Stimulated activated CD8-positive, alpha-beta memory T cell treated with anti-CD3 and anti-CD28 coated beads, Interleukin-12 subunit alpha, Interleukin-12 subunit beta, amount 100 ng/mL, for 1 hour (primary cell): ENCODE results near the gene SCNN1G.

Experiments used
- DNase-seq: peaks from one replicate; pipeline ENCODE4 v3.0.0-alpha.2; 2020; ENCODE audit warnings: low read depth

Gene SCNN1G

DNA sequence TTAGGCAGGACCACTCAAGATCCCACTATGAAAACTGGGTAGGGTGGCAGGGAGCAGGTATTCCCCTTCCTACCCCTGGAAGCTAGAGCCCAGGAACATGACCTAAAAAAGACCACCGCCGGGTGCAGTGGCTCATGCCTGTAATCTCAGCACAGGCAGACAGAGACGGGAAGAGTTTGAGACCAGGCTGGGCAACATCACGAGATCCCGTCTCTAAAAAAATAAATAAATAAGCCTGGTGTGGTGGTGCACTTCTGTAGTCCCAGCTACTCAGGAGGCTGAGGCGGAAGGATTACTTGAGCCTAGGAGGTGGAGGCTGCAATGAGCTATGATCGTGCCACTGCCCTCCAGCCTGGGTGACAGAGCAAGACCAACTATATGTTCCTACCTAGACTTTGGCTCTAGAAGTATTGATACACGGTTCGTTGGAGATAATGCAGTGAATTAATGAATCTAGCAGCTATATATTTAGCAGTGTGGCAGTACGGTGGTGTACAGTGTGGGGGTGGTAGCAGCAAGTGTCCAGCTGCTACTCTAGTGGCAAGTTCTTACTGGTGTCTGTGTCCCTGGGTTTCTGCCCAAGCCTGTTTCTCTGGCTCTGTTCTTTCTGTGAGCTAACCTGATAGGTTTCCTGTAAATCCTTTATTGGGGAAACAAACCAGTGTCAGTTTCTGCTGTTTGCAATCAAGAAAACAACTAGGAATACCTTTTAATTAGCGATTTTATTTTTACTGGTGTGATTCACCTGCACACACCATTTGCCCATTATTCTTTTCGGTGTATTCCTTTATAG is 30.0 kb upstream of the SCNN1G start:
- no peak for DNase-seq

DNA sequence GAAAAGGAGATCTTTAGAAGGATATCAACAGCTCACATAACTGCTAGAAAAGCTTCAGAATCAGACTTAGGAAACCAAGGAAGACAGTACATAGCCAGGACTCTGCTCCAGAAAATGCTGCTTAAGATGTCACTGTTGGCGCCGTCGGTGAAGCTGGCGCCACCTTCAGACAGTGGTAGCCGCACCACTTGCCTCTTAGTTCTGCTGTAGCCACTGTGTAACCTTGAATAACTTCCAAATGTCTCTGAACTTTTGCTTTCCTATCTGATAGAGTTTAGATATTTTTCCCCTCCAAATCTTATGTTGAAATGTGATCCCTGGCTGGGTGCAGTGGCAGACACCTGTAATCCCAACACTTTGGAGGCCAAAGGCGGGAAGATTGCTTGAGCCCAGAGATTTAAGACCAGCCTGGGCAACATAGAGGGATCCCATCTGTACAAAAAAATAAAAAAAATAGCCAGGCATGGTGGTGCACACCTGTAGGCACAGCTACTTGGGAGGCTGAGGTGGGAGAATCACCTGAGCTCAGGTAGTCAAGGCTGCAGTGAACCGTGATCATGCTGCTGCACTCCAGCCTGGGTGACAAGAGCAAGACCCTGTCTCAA is 27.0 kb upstream of the SCNN1G start:
- no peak for DNase-seq

- no peak for DNase-seq
These were observed 26.4 kb upstream of the SCNN1G start for GRCh38 chr16:23156110-23156509.

GRCh38 chr16:23156946-23157460 is 25.5 kb upstream of the SCNN1G start:
- DNase-seq = no peak

DNA sequence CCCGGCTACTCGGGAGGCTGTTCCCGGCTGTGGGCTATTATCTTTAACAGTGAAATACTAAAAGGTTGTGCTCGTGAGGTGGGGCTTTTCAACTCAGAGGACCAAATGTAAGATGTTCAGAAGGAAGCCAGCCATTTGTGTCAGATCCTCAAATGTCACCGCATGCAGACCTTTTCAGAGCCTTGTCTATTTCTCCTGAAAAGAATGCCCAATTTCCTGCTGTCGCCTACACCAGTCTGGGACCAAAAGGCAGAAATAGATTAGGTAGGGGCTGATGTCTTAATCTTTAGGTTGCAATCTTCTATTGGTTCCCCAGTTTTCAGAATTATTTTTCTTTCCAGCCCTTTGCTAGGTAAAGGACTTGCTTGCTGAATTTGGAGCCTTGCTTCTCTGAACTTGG is 24.4 kb upstream of the SCNN1G start:
- DNase-seq = no peak

DNA sequence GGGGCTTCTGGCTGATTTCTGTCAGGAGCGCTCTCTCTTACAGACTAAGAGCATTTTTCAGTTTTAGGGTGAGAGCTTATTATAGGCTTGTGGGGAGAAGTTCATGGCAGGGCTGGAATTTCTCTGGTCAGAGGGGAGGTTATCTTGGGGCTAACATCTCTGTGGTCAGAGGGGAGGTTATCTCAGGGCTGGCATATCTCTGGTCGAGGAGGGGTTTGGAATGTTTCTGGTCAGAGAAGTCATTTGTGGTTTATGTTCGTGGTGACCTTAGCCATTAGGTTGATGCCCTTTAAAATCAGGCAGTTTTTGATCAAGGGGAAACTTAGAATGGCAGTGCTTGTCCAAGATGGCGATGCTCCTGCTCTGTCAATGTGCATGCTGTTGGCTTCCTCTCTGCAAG is 22.5 kb upstream of the SCNN1G start:
- DNase-seq = no peak

DNA sequence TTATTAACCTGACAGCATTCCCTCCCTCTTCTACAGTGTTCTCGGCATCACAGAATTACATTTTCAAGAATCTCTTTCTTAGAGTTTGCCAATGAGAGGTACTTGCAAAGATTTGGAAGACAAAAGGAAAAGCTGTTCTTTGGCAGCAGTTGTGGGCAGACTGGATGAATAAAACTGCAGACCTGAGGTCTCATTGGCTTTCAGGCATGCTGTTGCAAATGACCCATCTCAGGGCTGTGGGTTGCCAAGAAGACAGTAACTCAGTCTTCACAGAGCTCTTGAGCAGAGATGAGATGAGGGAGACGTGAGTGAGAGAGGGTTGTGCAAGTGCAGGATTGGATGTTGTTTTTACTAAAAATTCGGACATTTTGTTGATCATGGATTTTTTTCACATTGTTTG is 22.0 kb upstream of the SCNN1G start:
- no peak for DNase-seq

GRCh38 chr16:23163921-23164320 is 18.6 kb upstream of the SCNN1G start:
- DNase-seq = no peak

GRCh38 chr16:23164736-23165135 is 17.8 kb upstream of the SCNN1G start:
- no peak for DNase-seq

- DNase-seq = no peak
These were observed 10.0 kb upstream of the SCNN1G start for GRCh38 chr16:23172583-23172982.

GRCh38 chr16:23172994-23173393 is 9.6 kb upstream of the SCNN1G start:
- no peak for DNase-seq

GRCh38 chr16:23174622-23175021 is 7.9 kb upstream of the SCNN1G start:
- no peak for DNase-seq

- no peak for DNase-seq
These were observed 6.9 kb upstream of the SCNN1G start for GRCh38 chr16:23175651-23176050.

DNA sequence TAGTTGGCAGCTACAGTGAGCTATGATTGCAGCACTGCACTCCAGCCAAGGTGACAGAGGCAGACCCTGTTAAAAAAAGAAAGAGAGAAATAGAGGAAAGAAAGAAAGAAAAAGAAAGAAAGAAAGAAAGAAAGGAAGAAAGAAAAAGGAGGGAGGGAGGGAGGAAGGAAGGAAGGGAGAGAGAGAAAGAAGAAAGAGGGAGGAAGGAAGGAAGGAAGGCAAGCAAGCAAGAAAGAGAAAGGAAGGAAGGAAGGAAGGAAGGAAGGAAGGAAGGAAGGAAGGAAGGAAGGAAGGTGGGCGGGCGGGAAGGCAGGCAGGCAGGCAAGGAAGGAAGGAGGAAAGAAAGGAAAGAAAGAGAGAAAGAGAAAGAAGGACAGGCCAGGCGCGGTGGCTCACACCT is 1.0 kb upstream of the SCNN1G start:
- no peak for DNase-seq

GRCh38 chr16:23182206-23182678 is 303 bp upstream of the SCNN1G start:
- peak; percentile 30 for DNase-seq

DNA sequence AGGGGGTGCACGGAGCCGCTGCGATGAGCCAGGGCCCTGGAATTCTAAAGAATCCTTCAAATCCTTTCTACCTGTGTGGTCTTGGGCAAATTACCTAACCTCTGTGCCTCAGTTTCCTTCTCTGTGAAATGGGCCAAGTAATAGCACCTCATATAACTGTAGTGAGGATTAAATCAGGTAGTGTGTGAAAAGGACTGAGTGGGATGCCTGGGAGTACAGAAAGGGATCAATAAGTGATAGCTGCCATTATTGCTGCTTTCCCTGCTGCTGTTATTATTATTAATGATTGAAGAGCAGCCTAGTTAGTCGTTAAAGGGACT is 958 bp downstream of the SCNN1G start:
- no peak for DNase-seq

GRCh38 chr16:23185656-23186055 is 3.1 kb downstream of the SCNN1G start:
- no peak for DNase-seq

GRCh38 chr16:23186171-23186570 is 3.6 kb downstream of the SCNN1G start:
- DNase-seq = no peak

DNA sequence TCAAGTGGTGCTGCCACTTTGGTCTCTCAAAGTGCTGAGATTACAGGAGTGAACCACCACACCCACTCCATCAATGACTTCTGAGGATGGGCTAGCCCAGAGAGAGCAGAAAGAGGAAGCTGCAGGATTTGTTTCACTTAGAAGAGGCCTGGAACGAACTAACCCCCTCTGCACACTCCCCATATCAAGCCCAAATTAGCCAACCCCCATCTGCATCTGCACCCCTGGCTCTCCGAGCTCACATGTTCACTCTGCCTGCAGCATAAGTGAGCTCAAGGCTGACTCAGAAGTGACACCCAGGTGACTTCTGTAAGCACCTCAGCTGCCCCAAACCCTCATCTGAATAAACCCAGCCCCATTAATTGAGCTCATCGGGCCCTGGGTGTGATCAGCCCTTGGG is 4.8 kb downstream of the SCNN1G start:
- no peak for DNase-seq

DNA sequence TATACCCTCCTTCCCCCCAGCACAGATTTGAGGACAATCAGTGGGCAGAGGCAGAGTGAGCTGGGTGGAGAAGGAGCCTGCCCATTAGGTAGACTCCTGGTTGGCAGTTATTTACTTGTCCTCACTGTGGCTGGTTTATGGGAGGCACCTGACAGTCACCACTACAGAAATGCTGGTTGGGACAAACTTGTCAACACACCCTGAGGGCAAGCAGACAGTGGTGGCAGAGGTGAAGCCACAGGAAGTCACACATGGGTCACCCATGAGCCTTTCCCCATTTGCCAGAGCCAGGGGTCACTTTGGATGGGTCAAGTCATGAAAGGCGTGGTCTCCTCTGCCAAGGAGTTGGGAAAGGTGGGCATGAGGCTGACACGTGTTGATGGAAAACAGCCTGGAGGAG is 6.4 kb downstream of the SCNN1G start:
- DNase-seq = no peak

- no peak for DNase-seq
These were observed 12.1 kb downstream of the SCNN1G start for GRCh38 chr16:23194497-23195221.

DNA sequence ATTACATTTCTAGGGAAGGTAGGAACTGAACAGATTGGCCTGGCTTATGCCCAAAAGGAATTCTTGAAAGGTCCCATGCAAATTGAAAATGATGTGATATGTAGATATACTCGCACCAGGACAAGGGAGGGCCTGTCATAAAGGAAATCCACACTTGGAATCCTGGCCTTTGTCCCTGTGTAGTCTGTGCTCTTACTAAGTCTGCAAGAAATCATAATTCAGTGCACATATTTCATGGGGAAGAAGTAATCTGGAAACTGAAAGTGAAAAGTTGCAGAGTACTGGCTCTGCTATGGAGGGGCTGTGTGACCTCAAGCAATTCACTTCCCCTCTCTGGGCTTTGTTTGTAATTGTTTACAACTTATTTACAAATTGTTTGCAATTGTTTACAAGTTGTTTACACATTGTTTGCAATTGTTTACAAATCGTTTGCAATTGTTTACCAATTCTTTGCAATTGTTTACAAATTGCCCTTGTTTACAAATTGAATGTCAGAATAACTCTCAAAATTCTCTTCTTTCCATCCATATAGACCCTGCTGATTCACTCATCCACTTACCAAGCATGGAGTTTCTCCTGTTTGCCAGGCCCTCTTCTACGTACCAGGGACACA is 12.9 kb downstream of the SCNN1G start:
- DNase-seq = no peak

GRCh38 chr16:23196539-23196938 is 14.0 kb downstream of the SCNN1G start:
- DNase-seq = no peak
